Kidney (tissue), 14 donors: ENCODE measurements around the gene POGLUT2. TPM values are rescaled to one million over a fixed set of nuclear protein-coding genes. Genes with fewer than 3 reads are reported as not detected.

ENCODE experiments used
- DNase-seq, 5 donors: peaks; one replicate each; pipeline ENCODE4 v3.0.0-alpha.2; 2013 to 2020
- FAIRE-seq: peaks from 2 replicates; lab custom pipeline; 2012; peaks lifted over from hg19 to GRCh38; lab: Jason Lieb, UNC
- H3K27ac ChIP-seq, 2 donors: one replicate each; pipeline ENCODE4 v1.7.0; 2013; ENCODE audit warnings: low read depth in 2 of 2, low read length in 2 of 2, inconsistent platforms in 1 of 2
- H3K27me3 ChIP-seq: one replicate; pipeline ENCODE4 v1.7.1; 2013; ENCODE audit warnings: low read length, inconsistent platforms; ENCODE audit not compliant: control insufficient read depth, insufficient read depth
- H3K36me3 ChIP-seq, 3 donors: one replicate each; pipeline versions ENCODE4 v1.7.0 to v1.7.1; 2013; ENCODE audit warnings: low read length in 3 of 3, control low read depth in 1 of 3, inconsistent platforms in 1 of 3; ENCODE audit not compliant: insufficient read depth in 3 of 3, control insufficient read depth in 2 of 3
- H3K4me1 ChIP-seq, 3 donors: one replicate each; pipeline versions ENCODE4 v1.7.0 to v1.7.1; 2013; ENCODE audit warnings: low read length in 3 of 3, inconsistent platforms in 1 of 3, low read depth in 1 of 3; ENCODE audit not compliant: control insufficient read depth in 2 of 3, insufficient read depth in 2 of 3
- H3K4me3 ChIP-seq, 3 donors: one replicate each; pipeline versions ENCODE4 v1.7.0 to v1.8.1; 2013; ENCODE audit warnings: low read length in 3 of 3, control low read depth in 1 of 3, inconsistent platforms in 1 of 3
- H3K9ac ChIP-seq, 3 donors: one replicate each; pipeline versions ENCODE4 v1.7.0 to v1.7.1; 2013; ENCODE audit warnings: low read length in 3 of 3, control low read depth in 1 of 3, inconsistent platforms in 1 of 3
- H3K9me3 ChIP-seq, 3 donors: one replicate each; pipeline versions ENCODE4 v1.7.0 to v1.7.1; 2013; ENCODE audit warnings: low read length in 3 of 3, control low read depth in 1 of 3, inconsistent platforms in 1 of 3; ENCODE audit not compliant: control insufficient read depth in 2 of 3, insufficient read depth in 1 of 3
- intact Hi-C: fragments of 100-400 bp; cut with DNase I; formaldehyde crosslinking; loops from one replicate; pipeline ENCODE4 v1.11.1; 2022
- polyA plus RNA-seq: library from polyadenylated mRNA; stranded (reverse); fragments of 350-450 nt; fragmentation: Illumina TruSeq; extraction: RNeasy Lipid Tissue Mini Kit (QIAGEN cat#74804); gene quantifications from one replicate; pipeline ENCODE4 v1.2.3, GENCODE V29; 2014; ENCODE audit warnings: low read depth, low replicate concordance; ENCODE audit not compliant: insufficient read depth
- total RNA-seq: library from RNA; stranded (reverse); fragmentation: NEBNext Ultra II Directional; extraction: Animal tissue kit (Norgen Biotek cat#: 25700); gene quantifications from one replicate; pipeline ENCODE4 v1.2.1, GENCODE V29; 2021
- TF ChIP-seq, protein P1 (sequence below): IDR thresholded peaks from 3 replicates; pipeline ENCODE4 v1.5.1; 2012; ENCODE audit warnings: mild to moderate bottlenecking, moderate library complexity, borderline replicate concordance; ENCODE audit not compliant: insufficient read depth; ENCODE audit errors: extremely low read depth
- donor health status: control.
- donor health status: control.
- donor health status: control.
- donor health status: control.
- donor health status: control.
- donor health status: DM: yes; HTN: yes; CAD: no.
- donor health status: Normal renal cell carcinoma (clear cell type).

The POGLUT2 gene
- total and polyA plus RNA-seq, 2 donors from 2014 or later = 4.9 to 7.0 TPM

DNA sequence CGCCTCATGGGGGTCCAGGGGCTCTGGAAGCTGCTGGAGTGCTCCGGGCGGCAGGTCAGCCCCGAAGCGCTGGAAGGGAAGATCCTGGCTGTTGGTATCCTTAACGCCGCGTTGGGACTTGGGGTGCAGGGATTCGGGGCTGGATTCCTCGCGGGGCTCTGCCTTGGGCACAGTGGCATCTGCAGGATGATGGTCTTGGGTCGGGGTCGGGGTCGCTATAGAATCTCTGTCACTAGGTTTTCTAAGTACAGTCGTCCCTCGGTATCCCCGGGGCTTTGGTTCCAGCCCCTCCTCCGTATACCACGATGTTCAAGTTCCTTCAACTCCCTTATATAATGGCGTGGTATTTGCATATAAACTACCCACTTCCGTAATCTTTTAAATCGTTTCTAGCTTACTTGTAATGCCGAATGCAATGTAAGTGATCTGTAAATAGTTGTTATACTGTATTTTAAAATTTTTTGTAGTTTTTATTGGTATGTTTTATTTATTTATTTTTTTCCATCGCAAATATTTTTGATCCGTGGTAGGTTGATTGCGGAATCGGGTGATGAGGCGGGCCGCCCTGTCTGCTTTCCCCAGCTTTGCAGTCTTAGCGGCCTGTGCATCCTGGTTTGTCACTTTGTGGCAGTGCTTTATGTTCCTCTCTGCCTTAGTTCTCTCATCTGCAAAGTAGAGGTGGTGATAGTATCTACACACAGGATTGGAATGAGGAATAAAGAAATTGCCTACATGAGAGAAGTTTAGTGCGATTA, 47.7 kb upstream of the POGLUT2 start:
- Histone ChIP-seq H3K27me3 (no peaks in the 10 kb centered on the region), H3K9me3 (no peaks in the 10 kb centered on the region), H3K27ac (peak overlapping the region; percentile 91 to 98), H3K36me3 (no peaks in the 10 kb centered on the region), H3K4me1 (peaks cover 0 to 7% (median 5%) of the 10 kb centered on the region in 3 donors), H3K9ac (peak overlapping the region; percentile 31 to 100 (median 96)), H3K4me3 (peak overlapping the region; percentile 95 to 100 (median 99))
- TF ChIP-seq, protein P1, sequence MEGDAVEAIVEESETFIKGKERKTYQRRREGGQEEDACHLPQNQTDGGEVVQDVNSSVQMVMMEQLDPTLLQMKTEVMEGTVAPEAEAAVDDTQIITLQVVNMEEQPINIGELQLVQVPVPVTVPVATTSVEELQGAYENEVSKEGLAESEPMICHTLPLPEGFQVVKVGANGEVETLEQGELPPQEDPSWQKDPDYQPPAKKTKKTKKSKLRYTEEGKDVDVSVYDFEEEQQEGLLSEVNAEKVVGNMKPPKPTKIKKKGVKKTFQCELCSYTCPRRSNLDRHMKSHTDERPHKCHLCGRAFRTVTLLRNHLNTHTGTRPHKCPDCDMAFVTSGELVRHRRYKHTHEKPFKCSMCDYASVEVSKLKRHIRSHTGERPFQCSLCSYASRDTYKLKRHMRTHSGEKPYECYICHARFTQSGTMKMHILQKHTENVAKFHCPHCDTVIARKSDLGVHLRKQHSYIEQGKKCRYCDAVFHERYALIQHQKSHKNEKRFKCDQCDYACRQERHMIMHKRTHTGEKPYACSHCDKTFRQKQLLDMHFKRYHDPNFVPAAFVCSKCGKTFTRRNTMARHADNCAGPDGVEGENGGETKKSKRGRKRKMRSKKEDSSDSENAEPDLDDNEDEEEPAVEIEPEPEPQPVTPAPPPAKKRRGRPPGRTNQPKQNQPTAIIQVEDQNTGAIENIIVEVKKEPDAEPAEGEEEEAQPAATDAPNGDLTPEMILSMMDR = no peak
- intact Hi-C loops = no loop called here
- peak; percentile 21 for FAIRE-seq
- peak in 4 of 5 donors; percentile 17 to 78 (median 62) for DNase-seq

DNA sequence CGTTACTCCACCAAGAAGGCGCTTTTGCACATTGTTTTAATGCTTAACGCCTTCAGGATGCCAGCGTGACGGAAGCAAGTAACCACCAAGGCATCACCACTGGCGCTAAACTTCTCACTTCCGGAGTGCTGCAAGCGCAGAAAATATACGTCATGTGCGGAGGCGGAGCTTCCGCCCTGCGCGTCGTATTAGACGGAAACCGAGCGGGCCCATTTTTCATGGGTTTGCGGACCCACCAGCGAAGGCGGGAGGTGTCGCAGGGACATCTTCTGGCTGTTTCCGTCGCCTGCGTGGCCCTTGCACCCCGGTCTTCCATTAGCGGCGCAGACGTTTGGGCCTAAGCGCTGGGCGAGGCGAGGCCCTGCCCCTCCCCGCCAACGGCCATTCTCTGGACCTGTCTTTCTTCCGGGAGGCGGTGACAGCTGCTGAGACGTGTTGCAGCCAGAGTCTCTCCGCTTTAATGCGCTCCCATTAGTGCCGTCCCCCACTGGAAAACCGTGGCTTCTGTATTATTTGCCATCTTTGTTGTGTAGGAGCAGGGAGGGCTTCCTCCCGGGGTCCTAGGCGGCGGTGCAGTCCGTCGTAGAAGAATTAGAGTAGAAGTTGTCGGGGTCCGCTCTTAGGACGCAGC, 47.0 kb upstream of the POGLUT2 start, which contains the start of gene ERCC5:
Gene ERCC5, plus strand, starts transcription at position 403 of the 631 bp plus-strand sequence. CDS start 235 bp downstream, outside the sequence.
- peak; percentile 96 to 98 (median 97) for DNase-seq
- TF ChIP-seq, protein P1 = no peak
- Histone ChIP-seq H3K4me3 (peak within 1 kb of the TSS; percentile 95 to 100 (median 99)), H3K9ac (peak within 1 kb of the TSS; percentile 31 to 100 (median 96)), H3K9me3 (no peaks in the 10 kb centered on the region), H3K4me1 (peaks cover 0 to 7% (median 5%) of the 10 kb centered on the region in 3 donors), H3K27ac (peak within 1 kb of the TSS; percentile 91 to 98), H3K36me3 (no peaks in the 10 kb centered on the region), H3K27me3 (no peaks in the 10 kb centered on the region)
- intact Hi-C loops = no loop called here
- FAIRE-seq = no peak

DNA sequence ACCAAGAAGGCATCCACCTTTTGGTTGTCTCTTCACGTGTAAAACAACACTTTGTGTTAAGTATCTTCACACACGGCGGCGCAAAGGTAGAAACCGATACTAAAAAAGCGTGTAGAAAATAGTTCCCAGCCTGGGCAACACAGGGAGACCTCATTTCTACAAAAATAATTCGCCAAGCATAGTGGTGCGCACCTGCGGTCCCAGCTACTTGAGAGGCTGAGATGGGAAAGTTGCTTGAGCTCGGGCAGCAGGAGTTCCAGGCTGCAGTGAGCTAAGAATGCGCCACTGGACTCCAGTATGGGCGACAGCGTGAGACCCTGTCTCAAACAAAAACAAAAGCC, 46.5 kb upstream of the POGLUT2 start:
- Histone ChIP-seq H3K9ac (peak overlapping the region; percentile 31 to 100 (median 96)), H3K27me3 (no peaks in the 10 kb centered on the region), H3K27ac (peak overlapping the region; percentile 91 to 98), H3K9me3 (no peaks in the 10 kb centered on the region), H3K4me1 (peaks cover 0 to 7% (median 5%) of the 10 kb centered on the region in 3 donors), H3K4me3 (peak overlapping the region; percentile 95 to 100 (median 99)), H3K36me3 (no peaks in the 10 kb centered on the region)
- DNase-seq = no peak
- FAIRE-seq = no peak
- TF ChIP-seq, protein P1 = no peak
- intact Hi-C loops = no loop called here
